ENCODE measurements around the gene ANKRD24. TPM values are rescaled to one million over a fixed set of nuclear protein-coding genes. Genes with fewer than 3 reads are reported as not detected.
"Not testable (repeated sequence)": the region's sequence is repeated elsewhere in the genome, so short reads cannot be mapped to it uniquely, and the experiment has no call there.

The ANKRD24 gene
- total RNA-seq, 1 experiment from 2014 or later = 2.4 TPM

- no peaks in the 10 kb centered on the region for H4K20me1 ChIP-seq (ENCODE audit: control insufficient read depth, insufficient read depth, insufficient read length)
- H3K27ac ChIP-seq (ENCODE audit: insufficient read length, low read depth, low read length) = no peak overlapping the region
- H3K14ac ChIP-seq (ENCODE audit: insufficient read depth, low read length) = no peak overlapping the region; the same call in 1 of the 2 replicates
- H3K79me2 ChIP-seq (ENCODE audit: insufficient read depth, low read length) = no peaks in the 10 kb centered on the region
- H3K4me2 ChIP-seq (ENCODE audit: insufficient read depth, insufficient read length, low read length) = no peak overlapping the region
- Mint-ChIP-seq H3K36me3 (ENCODE audit: insufficient read depth in 1 of 3, low read depth in 3 of 3) (peaks cover 0 to 15% (median 10%) of the 10 kb centered on the region in 3 experiments; a peak in 4 of 7 replicates), H3K9me3 (peaks cover 0 to 8% of the 10 kb centered on the region in 2 experiments; a peak in 3 of 5 replicates), H3K27ac (no peak overlapping the region), H3K27me3 (ENCODE audit: low read depth) (peaks cover 9% of the 10 kb centered on the region), H3K4me1 (no peaks in the 10 kb centered on the region), H3K4me3 (no peak overlapping the region)
- no peak overlapping the region for H2AFZ ChIP-seq (ENCODE audit: low read length)
- no peak overlapping the region for H2BK120ac ChIP-seq (ENCODE audit: low read depth, low read length, poor library complexity, severe bottlenecking)
- no peak overlapping the region for H3K18ac ChIP-seq (ENCODE audit: insufficient read length, low read depth, low read length)
- no peak overlapping the region for H2BK5ac ChIP-seq (ENCODE audit: insufficient read length, low read length)
- H3K4ac ChIP-seq (ENCODE audit: low read depth, low read length) = no peak overlapping the region
- H2BK15ac ChIP-seq (ENCODE audit: low read depth, low read length) = no peak overlapping the region
- no peaks in the 10 kb centered on the region for H3K23me2 ChIP-seq (ENCODE audit: insufficient read length, low read depth, low read length, poor library complexity, severe bottlenecking)
- H4K91ac ChIP-seq (ENCODE audit: insufficient read length, low read depth, low read length) = no peak overlapping the region
- H2BK12ac ChIP-seq (ENCODE audit: insufficient read length, low read depth, low read length) = no peak overlapping the region
- H3K27me3 ChIP-seq (ENCODE audit: insufficient read depth, low read length) = no peaks in the 10 kb centered on the region
- no peaks in the 10 kb centered on the region for H3K4me1 ChIP-seq (ENCODE audit: insufficient read depth, low read length)
- no peaks in the 10 kb centered on the region for H3K9me3 ChIP-seq (ENCODE audit: control insufficient read depth, low read depth, low read length)
- no peaks in the 10 kb centered on the region for H3K79me1 ChIP-seq (ENCODE audit: insufficient read depth, low read depth, low read length, poor library complexity, severe bottlenecking)
- no peak overlapping the region for H3K56ac ChIP-seq (ENCODE audit: insufficient read length, low read depth, low read length)
- no peak overlapping the region for H2AK5ac ChIP-seq (ENCODE audit: insufficient read length, low read length)
- no peak overlapping the region for H3T11ph ChIP-seq (ENCODE audit: low read length)
- H4K5ac ChIP-seq (ENCODE audit: insufficient read length, low read depth, low read length) = no peak overlapping the region
- no peak overlapping the region for H3K23ac ChIP-seq (ENCODE audit: insufficient read length, low read depth, low read length)
- H2BK20ac ChIP-seq (ENCODE audit: low read depth, low read length, poor library complexity, severe bottlenecking) = no peak overlapping the region
- H3K9ac ChIP-seq (ENCODE audit: extremely low read depth, insufficient read length, low read length) = no peak overlapping the region
- no peak for DNase-seq
- no peak overlapping the region for H4K8ac ChIP-seq (replicated peaks; ENCODE audit: insufficient read length, low read depth, low read length)
- TF ChIP-seq CTCF (conservative IDR thresholded peaks at IDR 0.05) = no peak
- no CpG with 5 or more reads among the region's 81 CpGs for WGBS (ENCODE audit: extremely low coverage, insufficient read length, low lambda C conversion rate)
Measured at GRCh38 chr19:4217429-4218264, 35.2 kb downstream of the ANKRD24 start.

DNA sequence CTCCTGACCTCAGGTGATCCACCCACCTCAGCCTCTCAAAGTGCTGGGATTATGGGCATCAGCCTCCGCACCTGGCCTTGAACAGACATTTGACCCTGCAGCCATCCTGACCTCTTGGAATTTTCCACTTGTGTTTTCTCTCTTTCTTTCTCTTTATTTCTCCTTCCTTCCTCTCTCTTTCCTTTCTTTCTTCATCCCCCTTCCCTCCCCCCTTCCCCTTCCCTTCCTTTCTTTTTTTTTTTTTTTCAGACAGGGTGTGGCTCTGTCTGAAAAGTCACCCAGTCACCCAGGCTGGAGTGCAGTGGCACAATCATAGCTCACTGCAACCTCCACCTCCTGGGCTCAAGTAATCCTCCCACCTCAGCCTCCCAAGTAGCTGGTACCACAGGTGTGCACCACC is 36.0 kb downstream of the ANKRD24 start:
- not testable (repeated sequence) for H3K27me3 Mint-ChIP-seq (ENCODE audit: low read depth); H3K79me1 ChIP-seq (ENCODE audit: insufficient read depth, low read depth, low read length, poor library complexity, severe bottlenecking); H4K20me1 ChIP-seq (ENCODE audit: control insufficient read depth, insufficient read depth, insufficient read length); H3K9me3 ChIP-seq (ENCODE audit: control insufficient read depth, low read depth, low read length); H3K56ac ChIP-seq (ENCODE audit: insufficient read length, low read depth, low read length); H3K27ac Mint-ChIP-seq; H3K4me1 ChIP-seq (ENCODE audit: insufficient read depth, low read length); H3K79me2 ChIP-seq (ENCODE audit: insufficient read depth, low read length); H3T11ph ChIP-seq (ENCODE audit: low read length); H3K4ac ChIP-seq (ENCODE audit: low read depth, low read length); H2AFZ ChIP-seq (ENCODE audit: low read length); H2AK5ac ChIP-seq (ENCODE audit: insufficient read length, low read length); H2BK5ac ChIP-seq (ENCODE audit: insufficient read length, low read length); H3K4me2 ChIP-seq (ENCODE audit: insufficient read depth, insufficient read length, low read length); H2BK12ac ChIP-seq (ENCODE audit: insufficient read length, low read depth, low read length); H2BK120ac ChIP-seq (ENCODE audit: low read depth, low read length, poor library complexity, severe bottlenecking); H3K4me3 Mint-ChIP-seq; H3K23me2 ChIP-seq (ENCODE audit: insufficient read length, low read depth, low read length, poor library complexity, severe bottlenecking); H3K23ac ChIP-seq (ENCODE audit: insufficient read length, low read depth, low read length); H4K5ac ChIP-seq (ENCODE audit: insufficient read length, low read depth, low read length); H2BK15ac ChIP-seq (ENCODE audit: low read depth, low read length); H4K8ac ChIP-seq (replicated peaks; ENCODE audit: insufficient read length, low read depth, low read length); DNase-seq; H3K4me1 Mint-ChIP-seq; H3K27ac ChIP-seq (ENCODE audit: insufficient read length, low read depth, low read length); H3K9me3 Mint-ChIP-seq; H2BK20ac ChIP-seq (ENCODE audit: low read depth, low read length, poor library complexity, severe bottlenecking); H3K9ac ChIP-seq (ENCODE audit: extremely low read depth, insufficient read length, low read length); H3K14ac ChIP-seq (ENCODE audit: insufficient read depth, low read length); H4K91ac ChIP-seq (ENCODE audit: insufficient read length, low read depth, low read length); H3K18ac ChIP-seq (ENCODE audit: insufficient read length, low read depth, low read length); H3K27me3 ChIP-seq (ENCODE audit: insufficient read depth, low read length)
- H3K36me3 Mint-ChIP-seq (ENCODE audit: insufficient read depth in 1 of 3, low read depth in 3 of 3) = peaks cover 0 to 15% (median 10%) of the 10 kb centered on the region in 3 experiments; a peak in 4 of 7 replicates
- no CpG with 5 or more reads among the region's 1 CpG for WGBS (ENCODE audit: extremely low coverage, insufficient read length, low lambda C conversion rate)

All from H9 (cell line).